K562 (cell line): ENCODE results near the gene SNX3. TPM values are rescaled to one million over a fixed set of nuclear protein-coding genes. Genes with fewer than 3 reads are reported as not detected.
A peak's percentile ranks its signal among the peaks of the same experiment; 100 is the strongest.

Experiments
- CSDE1 ChIP-seq, 2 experiments: fragments of 450-650 bp; IDR thresholded peaks; 2 replicates each; pipeline ENCODE4 v1.6.1; 2016; ENCODE audit warnings: mild to moderate bottlenecking in 1 of 2
- ESRRB ChIP-seq: fragments of 250-450 bp; sonication (Bioruptor Pico); IDR thresholded peaks from 2 replicates; pipeline ENCODE4 v1.5.0; 2020; ENCODE audit warnings: mild to moderate bottlenecking, moderate library complexity, borderline replicate concordance
- ETS2 ChIP-seq: IDR thresholded peaks from 2 replicates; pipeline ENCODE4 v1.6.1; 2016; ENCODE audit warnings: borderline replicate concordance, missing genetic modification characterization, mild to moderate bottlenecking, moderate library complexity, missing compliant biosample characterization; ENCODE audit not compliant: poor library complexity, severe bottlenecking
- FOXJ3 ChIP-seq: sonication (generic); formaldehyde crosslinking; IDR thresholded peaks from 2 replicates; pipeline ENCODE4 v1.4.0; 2020; ENCODE audit warnings: mild to moderate bottlenecking, missing genetic modification reagents
- GABPB1 ChIP-seq: sonication (generic); formaldehyde crosslinking; IDR thresholded peaks from 2 replicates; pipeline ENCODE4 v1.8.0; 2022; ENCODE audit warnings: mild to moderate bottlenecking, missing genetic modification reagents
- HDAC1 ChIP-seq, 2 experiments: fragments of 450-650 bp; IDR thresholded peaks; 2 replicates each; pipeline ENCODE4 v1.6.1; 2016 to 2017; ENCODE audit warnings: inconsistent platforms in 1 of 2, mild to moderate bottlenecking in 1 of 2, moderate library complexity in 1 of 2
- KLF13 ChIP-seq: fragments of 450-650 bp; IDR thresholded peaks from 2 replicates; pipeline ENCODE4 v1.6.1; 2016; ENCODE audit warnings: missing genetic modification characterization, low read depth, mild to moderate bottlenecking, missing compliant biosample characterization, moderate library complexity, borderline replicate concordance
- MTA3 ChIP-seq: fragments of 450-650 bp; formaldehyde crosslinking; IDR thresholded peaks from 2 replicates; pipeline ENCODE4 v1.6.1; 2017; ENCODE audit warnings: mild to moderate bottlenecking, borderline replicate concordance
- NFIX ChIP-seq: fragments of 250-450 bp; sonication (Bioruptor Pico); IDR thresholded peaks from 2 replicates; pipeline ENCODE4 v1.4.0; 2020; ENCODE audit warnings: low read depth, mild to moderate bottlenecking, moderate library complexity
- RBM39 ChIP-seq: fragments of 200-400 bp; formaldehyde crosslinking; optimal IDR thresholded peaks from 2 replicates; pipeline ENCODE3; 2018; ENCODE audit warnings: low read depth, low read length
- SOX6 ChIP-seq: fragments of 450-650 bp; IDR thresholded peaks from 2 replicates; pipeline ENCODE4 v1.6.1; 2014; ENCODE audit warnings: mild to moderate bottlenecking
- STAG1 ChIP-seq: sonication (generic); formaldehyde crosslinking; IDR thresholded peaks from 2 replicates; pipeline ENCODE4 v1.5.0; 2020; ENCODE audit warnings: missing genetic modification reagents, borderline replicate concordance
- ZNF224 ChIP-seq: sonication (generic); formaldehyde crosslinking; IDR thresholded peaks from 2 replicates; pipeline ENCODE4 v1.8.0; 2022; ENCODE audit warnings: mild to moderate bottlenecking, missing genetic modification reagents
- ZNF431 ChIP-seq: sonication (generic); formaldehyde crosslinking; IDR thresholded peaks from 2 replicates; pipeline ENCODE4 v1.8.0; 2022; ENCODE audit warnings: mild to moderate bottlenecking, missing genetic modification reagents
- ZNF75A ChIP-seq: fragments of 450-650 bp; formaldehyde crosslinking; IDR thresholded peaks from 2 replicates; pipeline ENCODE4 v1.4.0; 2020; ENCODE audit warnings: mild to moderate bottlenecking
- ZNF77 ChIP-seq: fragments of 250-450 bp; sonication (Bioruptor Pico); IDR thresholded peaks from 2 replicates; pipeline ENCODE4 v1.5.0; 2020
- polyA plus RNA-seq, 8 experiments: library from polyadenylated mRNA; depleted of rRNA in 4 of 8; stranded (reverse) in 5 of 8; unstranded in 3 of 8; fragments of >200 nt; fragmentation: Nextera tagmentation in 2 of 8; fragmentation: Illumina TruSeq in 1 of 8; extraction: Ambion mirVana in 2 of 8; extraction: Trizol in 1 of 8; gene quantifications; 2 replicates each; pipeline versions ENCODE4 v1.2.1 to v1.2.3, GENCODE V29; 2011 to 2014; ENCODE audit warnings: inconsistent platforms in 1 of 8, missing spikeins in 1 of 8
- total RNA-seq, 7 experiments: library from RNA; depleted of rRNA in 6 of 7; stranded (reverse); fragments of >200 nt in 6 of 7; fragmentation: Illumina TruSeq in 2 of 7; extraction: Trizol in 2 of 7; gene quantifications; 2 replicates each; pipeline versions ENCODE4 v1.2.1 to v1.2.3, GENCODE V29; 2011 to 2021; ENCODE audit warnings: low replicate concordance in 1 of 7
- TF ChIP-seq, protein P1 (sequence below): fragments of 450-650 bp; IDR thresholded peaks from 2 replicates; pipeline ENCODE4 v1.6.1; 2017; ENCODE audit warnings: mild to moderate bottlenecking, moderate library complexity
- TF ChIP-seq, protein P2 (sequence below), 2 experiments: fragments of 450-650 bp in 1 of 2; sonication (generic) in 1 of 2; formaldehyde crosslinking in 1 of 2; IDR thresholded peaks in 1 of 2; conservative IDR thresholded peaks in 1 of 2; 2 replicates each; pipeline versions ENCODE4 v1.6.1 to v1.8.1; 2016 to 2023; ENCODE audit warnings: mild to moderate bottlenecking in 2 of 2, moderate library complexity in 2 of 2, inconsistent platforms in 1 of 2, missing genetic modification reagents in 1 of 2
- TF ChIP-seq, protein P3 (sequence below): conservative IDR thresholded peaks from 2 replicates; pipeline ENCODE4 v1.6.1; 2011; ENCODE audit warnings: low read depth, mild to moderate bottlenecking, low read length; ENCODE audit not compliant: control insufficient read depth
- TF ChIP-seq, protein P4 (sequence below), 2 experiments: fragments of 250-450 bp in 1 of 2; fragments of 450-650 bp in 1 of 2; sonication (Bioruptor Pico) in 1 of 2; IDR thresholded peaks; 2 replicates each; pipeline versions ENCODE4 v1.6.1 to v1.8.0; 2016 to 2021; ENCODE audit warnings: mild to moderate bottlenecking in 2 of 2, moderate library complexity in 2 of 2, missing compliant biosample characterization in 1 of 2, missing genetic modification characterization in 1 of 2
- TF ChIP-seq, protein P5 (sequence below): fragments of 250-450 bp; sonication (Bioruptor Pico); IDR thresholded peaks from 2 replicates; pipeline ENCODE4 v1.8.0; 2021; ENCODE audit warnings: moderate library complexity, mild to moderate bottlenecking, inconsistent platforms

Gene SNX3
- total and polyA plus RNA-seq, 9 of the 15 experiments (the other 6 are each of a cell fraction or from before 2014, with no cell fraction given) = 48.9 to 410 (median 159) TPM

DNA sequence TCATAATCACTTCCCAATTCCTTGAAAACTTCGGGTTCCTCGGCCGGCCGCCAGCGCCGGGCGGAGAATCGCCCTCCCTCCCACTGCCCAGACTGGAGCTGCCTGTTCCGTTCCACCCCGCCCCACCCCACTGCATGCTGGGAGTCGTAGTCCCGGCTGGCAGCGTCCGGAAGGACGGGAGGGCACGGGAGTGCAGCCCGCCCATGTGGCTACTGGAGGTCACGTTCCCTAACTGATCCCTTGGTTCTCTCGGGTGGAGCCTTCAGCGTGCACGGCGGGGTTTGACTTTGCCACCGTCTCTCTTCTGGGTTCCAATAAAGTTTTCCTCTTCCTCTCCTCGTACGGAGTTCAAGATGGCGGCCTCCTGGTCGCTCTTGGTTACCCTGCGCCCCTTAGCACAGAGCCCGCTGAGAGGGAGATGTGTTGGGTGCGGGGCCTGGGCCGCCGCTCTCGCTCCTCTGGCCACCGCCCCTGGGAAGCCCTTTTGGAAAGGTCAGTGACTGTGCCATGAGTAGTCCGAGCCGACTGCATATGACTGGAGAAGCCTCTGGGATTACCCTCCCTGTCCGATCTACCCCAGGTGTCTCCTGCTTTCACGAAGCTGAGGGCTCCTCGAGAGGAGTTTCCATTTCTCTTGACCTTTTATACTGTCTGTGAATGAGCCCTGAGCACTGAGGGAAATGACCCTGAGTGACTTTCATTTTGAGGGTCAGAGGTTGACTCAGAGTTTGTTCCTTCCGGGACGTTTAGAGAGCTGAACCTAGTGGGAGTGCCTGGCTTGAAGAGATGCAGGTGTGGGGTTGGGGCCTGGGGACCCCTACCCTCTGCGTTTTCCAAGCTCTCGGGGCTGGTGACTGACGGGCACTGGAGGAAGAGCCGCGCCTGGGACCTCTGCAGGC is 34.1 kb upstream of the SNX3 start, which contains the start of gene AFG1L (continued):
- TF ChIP-seq, protein P1, sequence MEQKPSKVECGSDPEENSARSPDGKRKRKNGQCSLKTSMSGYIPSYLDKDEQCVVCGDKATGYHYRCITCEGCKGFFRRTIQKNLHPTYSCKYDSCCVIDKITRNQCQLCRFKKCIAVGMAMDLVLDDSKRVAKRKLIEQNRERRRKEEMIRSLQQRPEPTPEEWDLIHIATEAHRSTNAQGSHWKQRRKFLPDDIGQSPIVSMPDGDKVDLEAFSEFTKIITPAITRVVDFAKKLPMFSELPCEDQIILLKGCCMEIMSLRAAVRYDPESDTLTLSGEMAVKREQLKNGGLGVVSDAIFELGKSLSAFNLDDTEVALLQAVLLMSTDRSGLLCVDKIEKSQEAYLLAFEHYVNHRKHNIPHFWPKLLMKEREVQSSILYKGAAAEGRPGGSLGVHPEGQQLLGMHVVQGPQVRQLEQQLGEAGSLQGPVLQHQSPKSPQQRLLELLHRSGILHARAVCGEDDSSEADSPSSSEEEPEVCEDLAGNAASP = no peak
- TF ChIP-seq SOX6 (peak; percentile 23; the same call in 1 of the 2 replicates), MTA3 (peak; percentile 69; the same call in 1 of the 2 replicates), GABPB1 (peak; percentile 88), ESRRB (CRISPR knock-in tag) (no peak), NFIX (CRISPR knock-in tag) (no peak), ZNF77 (CRISPR knock-in tag) (no peak), ZNF75A (CRISPR knock-in tag) (no peak), STAG1 (CRISPR knock-in tag) (no peak), RBM39 (no peak), HDAC1 (IDR thresholded peaks at IDR 0.05) (no peak; a peak in 1 of 4 replicates), ZNF431 (CRISPR knock-in tag) (no peak), KLF13 (tag) (peak; percentile 7; the same call in 1 of the 2 replicates), CSDE1 (IDR thresholded peaks at IDR 0.05) (peak in 1 of 2 experiments; percentile 60; a peak in 2 of 4 replicates), ZNF224 (CRISPR knock-in tag) (no peak), FOXJ3 (CRISPR knock-in tag) (no peak), ETS2 (no peak)
- TF ChIP-seq, protein P2, sequence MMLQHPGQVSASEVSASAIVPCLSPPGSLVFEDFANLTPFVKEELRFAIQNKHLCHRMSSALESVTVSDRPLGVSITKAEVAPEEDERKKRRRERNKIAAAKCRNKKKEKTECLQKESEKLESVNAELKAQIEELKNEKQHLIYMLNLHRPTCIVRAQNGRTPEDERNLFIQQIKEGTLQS (IDR thresholded peaks at IDR 0.05) = no peak
- TF ChIP-seq, protein P2 (CRISPR knock-in tag; conservative IDR thresholded peaks at IDR 0.05) = no peak
- TF ChIP-seq, protein P3, sequence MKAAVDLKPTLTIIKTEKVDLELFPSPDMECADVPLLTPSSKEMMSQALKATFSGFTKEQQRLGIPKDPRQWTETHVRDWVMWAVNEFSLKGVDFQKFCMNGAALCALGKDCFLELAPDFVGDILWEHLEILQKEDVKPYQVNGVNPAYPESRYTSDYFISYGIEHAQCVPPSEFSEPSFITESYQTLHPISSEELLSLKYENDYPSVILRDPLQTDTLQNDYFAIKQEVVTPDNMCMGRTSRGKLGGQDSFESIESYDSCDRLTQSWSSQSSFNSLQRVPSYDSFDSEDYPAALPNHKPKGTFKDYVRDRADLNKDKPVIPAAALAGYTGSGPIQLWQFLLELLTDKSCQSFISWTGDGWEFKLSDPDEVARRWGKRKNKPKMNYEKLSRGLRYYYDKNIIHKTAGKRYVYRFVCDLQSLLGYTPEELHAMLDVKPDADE = peak; percentile 93
- TF ChIP-seq, protein P4, sequence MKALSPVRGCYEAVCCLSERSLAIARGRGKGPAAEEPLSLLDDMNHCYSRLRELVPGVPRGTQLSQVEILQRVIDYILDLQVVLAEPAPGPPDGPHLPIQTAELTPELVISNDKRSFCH (CRISPR knock-in tag; IDR thresholded peaks at IDR 0.05) = no peak
- TF ChIP-seq, protein P4 (tag; IDR thresholded peaks at IDR 0.05) = peak; percentile 95
- TF ChIP-seq, protein P5, sequence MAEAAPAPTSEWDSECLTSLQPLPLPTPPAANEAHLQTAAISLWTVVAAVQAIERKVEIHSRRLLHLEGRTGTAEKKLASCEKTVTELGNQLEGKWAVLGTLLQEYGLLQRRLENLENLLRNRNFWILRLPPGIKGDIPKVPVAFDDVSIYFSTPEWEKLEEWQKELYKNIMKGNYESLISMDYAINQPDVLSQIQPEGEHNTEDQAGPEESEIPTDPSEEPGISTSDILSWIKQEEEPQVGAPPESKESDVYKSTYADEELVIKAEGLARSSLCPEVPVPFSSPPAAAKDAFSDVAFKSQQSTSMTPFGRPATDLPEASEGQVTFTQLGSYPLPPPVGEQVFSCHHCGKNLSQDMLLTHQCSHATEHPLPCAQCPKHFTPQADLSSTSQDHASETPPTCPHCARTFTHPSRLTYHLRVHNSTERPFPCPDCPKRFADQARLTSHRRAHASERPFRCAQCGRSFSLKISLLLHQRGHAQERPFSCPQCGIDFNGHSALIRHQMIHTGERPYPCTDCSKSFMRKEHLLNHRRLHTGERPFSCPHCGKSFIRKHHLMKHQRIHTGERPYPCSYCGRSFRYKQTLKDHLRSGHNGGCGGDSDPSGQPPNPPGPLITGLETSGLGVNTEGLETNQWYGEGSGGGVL (CRISPR knock-in tag) = no peak
